Activated T-helper 1 cell treated with anti-CD3 and anti-CD28 coated beads, Interleukin-12 subunit alpha, Interleukin-12 subunit beta, Interleukin-2, Interleukin-4 antibody, amounts not matched to agents 30 ng/mL and 10 ng/mL and 1 ng/mL, durations not matched to agents 14 hours and 24 hours and 36 hours (primary cell): ENCODE results near the gene MYBL2. TPM values are rescaled to one million over a fixed set of nuclear protein-coding genes. Genes with fewer than 3 reads are reported as not detected.

Source experiments
- total RNA-seq: library from RNA; stranded (reverse); gene quantifications from 2 replicates; pipeline ENCODE4 v1.2.3, GENCODE V29; 2022

MYBL2 gene
- total RNA-seq, 1 donor from 2014 or later = 95.5 TPM

Other genes with a start within 250 kb of the MYBL2 start
- gene SRSF6, start 209.2 kb upstream of the MYBL2 start, total RNA-seq = 207 and 219 TPM in 2 replicates
- gene L3MBTL1, start 159.4 kb upstream of the MYBL2 start, total RNA-seq = 8.7 and 8.9 TPM in 2 replicates
- gene SGK2, start 108.1 kb upstream of the MYBL2 start, total RNA-seq = 0.17 TPM in 1 of 2 replicates, not detected in the other
- 18.3 and 18.7 TPM in 2 replicates for gene IFT52, start 76.2 kb upstream of the MYBL2 start, total RNA-seq
- 0.39 TPM in 1 of 2 replicates, not detected in the other for gene GTSF1L, start 59.9 kb downstream of the MYBL2 start, total RNA-seq
- gene TOX2, start 247.7 kb downstream of the MYBL2 start, total RNA-seq = 4.0 and 4.8 TPM in 2 replicates